Stomach smooth muscle (tissue), 2 donors: ENCODE data around the gene RELT.
A peak's percentile ranks its signal among the peaks of the same experiment; 100 is the strongest.

Experiments
- H3K27ac ChIP-seq: one replicate; pipeline ENCODE4 v1.7.0; 2013; ENCODE audit warnings: mild to moderate bottlenecking, low read length, inconsistent platforms
- H3K27me3 ChIP-seq, 2 donors: one replicate each; pipeline ENCODE4 v1.7.0; 2013; ENCODE audit warnings: low read length in 2 of 2; ENCODE audit not compliant: insufficient read depth in 2 of 2, control insufficient read depth in 1 of 2
- H3K36me3 ChIP-seq, 2 donors: one replicate each; pipeline ENCODE4 v1.7.0; 2013; ENCODE audit warnings: low read length in 2 of 2; ENCODE audit not compliant: control insufficient read depth in 2 of 2, insufficient read depth in 2 of 2
- H3K4me1 ChIP-seq: one replicate; pipeline ENCODE4 v1.7.0; 2013; ENCODE audit warnings: low read length; ENCODE audit not compliant: control insufficient read depth, insufficient read depth
- H3K4me3 ChIP-seq, 2 donors: one replicate each; pipeline ENCODE4 v1.7.0; 2013; ENCODE audit warnings: low read length in 2 of 2
- H3K9ac ChIP-seq, 2 donors: one replicate each; pipeline ENCODE4 v1.7.0; 2013; ENCODE audit warnings: low read length in 2 of 2, mild to moderate bottlenecking in 1 of 2
- H3K9me3 ChIP-seq, 2 donors: one replicate each; pipeline ENCODE4 v1.7.0; 2013; ENCODE audit warnings: low read length in 2 of 2; ENCODE audit not compliant: control insufficient read depth in 2 of 2
- donor health status: healthy.
- donor health status: Pancreatic carcinoma.

RELT gene

DNA sequence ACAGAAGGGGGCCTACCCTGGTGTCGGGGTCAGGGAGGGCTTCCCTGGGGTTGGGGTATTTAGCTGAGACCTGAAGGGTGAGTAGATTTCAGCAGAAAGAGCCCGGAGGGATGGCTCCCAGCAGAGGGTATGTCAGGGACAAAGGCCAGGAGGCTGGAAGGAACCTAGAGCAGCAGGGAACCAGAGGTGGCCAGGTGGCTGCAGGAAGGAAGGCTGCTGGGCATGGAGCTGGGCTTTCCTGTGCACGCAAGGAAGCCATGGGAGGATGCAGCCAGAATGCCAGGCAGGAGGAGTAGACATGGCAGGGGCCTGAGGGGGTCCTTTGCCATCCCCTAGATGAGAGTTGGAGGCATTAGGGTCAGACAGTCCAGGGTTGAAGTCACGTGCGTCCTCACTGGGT is 27.4 kb upstream of the RELT start:
- Histone ChIP-seq H3K9me3 (no peaks in the 10 kb centered on the region), H3K4me3 (no peak overlapping the region), H3K9ac (no peak overlapping the region), H3K27ac (no peak overlapping the region), H3K27me3 (no peaks in the 10 kb centered on the region), H3K4me1 (peaks cover 36% of the 10 kb centered on the region), H3K36me3 (peaks cover 12 to 28% of the 10 kb centered on the region in 2 donors)

DNA sequence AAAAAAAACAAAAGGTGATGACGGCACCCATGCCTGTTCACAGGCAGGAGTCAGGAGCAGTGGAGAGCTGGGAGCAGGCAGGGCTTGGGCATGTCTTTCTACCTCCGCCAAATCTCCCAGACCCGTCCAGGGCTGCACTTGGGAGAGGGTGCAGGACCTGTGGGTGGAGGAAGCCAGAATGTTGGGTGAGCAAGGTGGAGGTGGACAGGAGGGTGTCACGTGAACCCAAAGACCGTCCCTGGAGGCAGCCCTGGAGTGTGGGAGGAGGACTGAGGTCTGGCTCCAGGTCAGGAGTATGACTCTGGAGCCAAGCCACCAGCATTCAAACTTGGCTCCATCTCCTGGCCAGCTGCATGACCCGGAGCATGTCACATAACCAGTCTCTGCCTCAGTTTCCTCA is 26.6 kb upstream of the RELT start:
- Histone ChIP-seq H3K36me3 (peaks cover 12 to 29% of the 10 kb centered on the region in 2 donors), H3K9ac (no peak overlapping the region), H3K27ac (peak overlapping the region; percentile 2), H3K4me1 (peaks cover 28% of the 10 kb centered on the region), H3K4me3 (no peak overlapping the region), H3K9me3 (no peaks in the 10 kb centered on the region), H3K27me3 (no peaks in the 10 kb centered on the region)

DNA sequence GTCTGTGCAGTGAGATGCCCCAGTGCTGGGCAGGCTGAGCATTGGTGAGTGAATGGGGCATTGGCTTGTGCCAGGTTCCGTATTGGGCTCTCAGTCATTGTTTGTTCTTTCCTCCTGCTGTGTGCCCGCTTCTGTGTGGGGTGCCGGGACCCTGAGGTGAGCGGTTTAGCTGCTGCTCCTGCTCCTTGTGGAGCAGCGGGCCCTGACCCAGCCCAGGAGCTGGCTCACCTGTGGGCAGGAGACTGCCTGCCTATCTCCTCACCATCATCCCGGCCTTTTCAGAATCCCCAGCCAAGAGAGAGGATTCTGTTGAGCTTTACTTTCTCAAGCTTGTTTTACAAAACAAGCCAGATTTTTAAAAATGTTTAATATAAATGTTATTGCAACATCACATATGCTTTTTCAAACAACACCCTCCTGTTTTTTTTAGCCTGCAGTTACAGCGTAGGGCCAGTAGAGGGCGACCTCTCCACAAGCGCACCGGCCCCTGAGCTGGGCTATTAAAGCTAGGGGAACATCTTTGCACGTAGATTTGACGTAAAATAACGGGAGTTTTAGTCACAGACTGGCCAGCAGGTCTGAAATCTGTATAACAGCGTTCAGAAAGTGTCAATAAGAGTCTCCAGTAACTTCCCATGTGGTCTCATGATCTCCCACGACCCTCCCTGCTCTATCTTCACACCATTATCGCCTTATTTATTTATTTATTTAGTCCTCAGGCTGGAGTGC is 25.1 kb upstream of the RELT start:
- peaks cover 14% of the 10 kb centered on the region for H3K4me1 ChIP-seq
- H3K9ac ChIP-seq = no peak overlapping the region
- H3K27me3 ChIP-seq = no peaks in the 10 kb centered on the region
- no peak overlapping the region for H3K27ac ChIP-seq
- H3K36me3 ChIP-seq = peaks cover 16 to 38% of the 10 kb centered on the region in 2 donors
- no peaks in the 10 kb centered on the region for H3K9me3 ChIP-seq
- H3K4me3 ChIP-seq = no peak overlapping the region

DNA sequence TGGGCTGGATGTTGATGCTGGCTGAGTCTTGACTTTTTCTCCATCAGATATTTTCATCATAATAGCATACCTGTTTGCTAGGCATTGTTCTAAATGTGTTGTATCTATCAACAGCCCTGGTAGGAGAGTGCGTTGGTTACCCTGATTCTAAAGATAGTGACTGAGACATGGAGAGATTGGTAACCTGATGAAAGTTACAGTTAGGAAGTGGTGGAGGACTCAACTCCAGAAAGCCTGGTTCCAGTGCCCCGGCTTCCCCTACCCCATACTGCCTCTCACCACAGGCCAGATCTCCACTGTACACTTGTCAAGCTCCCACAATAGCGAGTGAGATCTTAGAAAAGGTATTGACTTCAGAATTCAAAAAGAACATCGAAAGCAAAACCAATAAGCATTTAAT is 22.8 kb upstream of the RELT start:
- H3K27ac ChIP-seq = no peak overlapping the region
- no peaks in the 10 kb centered on the region for H3K27me3 ChIP-seq
- peaks cover 16% of the 10 kb centered on the region for H3K4me1 ChIP-seq
- no peak overlapping the region for H3K9ac ChIP-seq
- no peaks in the 10 kb centered on the region for H3K9me3 ChIP-seq
- H3K4me3 ChIP-seq = no peak overlapping the region
- H3K36me3 ChIP-seq = peaks cover 22 to 44% of the 10 kb centered on the region in 2 donors

DNA sequence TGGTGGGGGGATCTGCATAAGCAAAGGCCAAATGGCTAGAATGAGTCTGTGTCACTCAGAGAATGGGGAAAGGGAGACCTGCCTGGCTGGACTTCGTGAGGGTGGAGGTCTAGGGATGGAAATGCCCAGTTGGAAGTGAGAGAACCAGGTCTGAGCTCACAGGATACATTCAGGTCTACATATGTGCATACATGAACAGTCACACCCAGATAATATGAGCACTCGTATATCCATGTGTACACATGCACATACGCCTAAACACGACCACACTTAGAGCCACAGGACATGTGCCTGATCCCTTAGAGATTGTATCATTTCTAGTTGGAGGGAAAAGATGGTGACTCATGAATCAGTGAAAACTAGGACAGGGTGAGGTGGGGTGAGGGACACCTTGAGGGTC is 21.1 kb upstream of the RELT start:
- Histone ChIP-seq H3K4me3 (no peak overlapping the region), H3K27me3 (no peaks in the 10 kb centered on the region), H3K9me3 (no peaks in the 10 kb centered on the region), H3K27ac (no peak overlapping the region), H3K4me1 (peaks cover 19% of the 10 kb centered on the region), H3K36me3 (peaks cover 31 to 58% of the 10 kb centered on the region in 2 donors), H3K9ac (no peak overlapping the region)

DNA sequence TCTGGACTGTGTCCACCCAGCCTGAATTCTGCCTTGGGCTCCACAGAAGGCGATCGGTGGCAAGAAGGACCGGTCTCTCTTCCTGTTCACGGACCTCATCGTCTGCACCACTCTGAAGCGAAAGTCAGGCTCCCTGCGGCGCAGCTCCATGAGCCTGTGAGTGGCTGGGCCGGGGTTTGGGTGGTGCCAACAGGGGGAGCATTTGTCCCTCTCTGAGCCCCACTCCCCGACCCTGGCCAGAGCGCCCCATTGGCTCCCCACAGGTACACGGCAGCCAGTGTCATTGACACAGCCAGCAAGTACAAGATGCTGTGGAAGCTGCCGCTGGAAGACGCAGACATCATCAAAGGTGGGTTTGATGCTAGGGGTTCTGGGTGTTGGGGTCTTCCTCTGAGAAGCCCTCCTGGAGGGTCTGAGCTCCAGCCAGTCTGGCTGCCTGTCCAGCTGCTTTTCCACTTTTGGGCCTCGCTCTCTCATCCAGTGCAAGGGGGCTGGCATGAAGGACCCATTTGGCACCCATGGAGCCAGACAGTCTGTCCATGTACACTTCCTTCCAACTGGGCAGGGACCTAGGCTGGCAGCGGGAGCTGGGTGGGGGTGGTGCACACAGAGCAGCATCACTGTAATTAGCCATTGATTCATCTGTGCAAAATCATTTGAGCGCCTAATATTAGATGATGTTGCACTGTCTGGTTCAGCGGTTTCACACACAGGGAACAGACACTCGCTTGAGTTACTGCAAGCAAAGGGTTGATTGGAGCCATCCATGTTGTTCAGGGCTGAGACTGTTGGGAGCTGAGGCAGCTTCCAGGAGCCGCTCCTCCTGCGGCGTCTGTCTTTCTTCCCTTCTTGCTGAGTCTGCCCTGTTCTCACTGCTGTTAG is 19.0 kb upstream of the RELT start:
- Histone ChIP-seq H3K9me3 (no peaks in the 10 kb centered on the region), H3K36me3 (peaks cover 45 to 74% of the 10 kb centered on the region in 2 donors), H3K27ac (no peak overlapping the region), H3K27me3 (no peaks in the 10 kb centered on the region), H3K4me3 (no peak overlapping the region), H3K4me1 (peaks cover 15% of the 10 kb centered on the region), H3K9ac (no peak overlapping the region)

DNA sequence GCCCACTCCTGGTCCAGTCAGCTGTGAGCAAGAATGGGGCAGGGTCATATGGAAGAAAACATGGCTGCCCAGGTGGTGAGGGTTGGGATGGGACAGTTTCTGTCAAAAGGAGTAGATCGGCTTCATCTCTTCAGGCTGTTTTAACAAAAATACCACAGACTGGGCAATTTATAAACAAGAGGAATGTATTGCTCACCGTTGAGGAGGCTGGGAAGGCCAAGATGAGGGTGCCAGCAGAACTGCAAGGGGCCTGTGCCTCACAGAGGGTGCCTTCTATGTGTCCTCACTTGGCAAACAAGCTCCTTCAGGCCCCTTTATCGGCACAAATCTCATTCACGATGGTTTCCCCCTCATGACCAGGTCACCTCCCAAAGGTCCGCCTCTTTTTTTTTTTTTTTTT is 18.1 kb upstream of the RELT start:
- peaks cover 15% of the 10 kb centered on the region for H3K4me1 ChIP-seq
- no peak overlapping the region for H3K4me3 ChIP-seq
- peaks cover 51 to 73% of the 10 kb centered on the region in 2 donors for H3K36me3 ChIP-seq
- H3K9ac ChIP-seq = no peak overlapping the region
- no peaks in the 10 kb centered on the region for H3K27me3 ChIP-seq
- H3K27ac ChIP-seq = no peak overlapping the region
- no peaks in the 10 kb centered on the region for H3K9me3 ChIP-seq

DNA sequence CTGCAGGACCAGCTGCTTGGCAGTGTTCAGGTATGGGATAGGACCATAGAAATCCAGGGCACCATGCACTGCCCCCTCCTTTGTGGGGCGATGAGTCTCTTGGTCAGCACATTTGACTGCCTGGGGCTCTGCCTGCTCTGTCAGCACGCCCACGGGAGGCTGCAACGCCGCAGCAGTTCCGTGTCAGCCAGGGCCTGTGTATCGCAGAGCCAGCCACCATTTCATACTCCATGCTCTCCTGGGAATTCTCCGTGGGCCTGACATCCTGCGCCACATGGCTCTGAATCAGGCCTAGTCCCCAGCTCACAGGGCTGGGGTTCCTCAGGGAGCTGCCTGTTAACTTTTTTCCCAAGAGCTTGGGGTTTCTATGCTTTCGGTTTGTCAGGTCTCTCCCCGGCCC is 16.9 kb upstream of the RELT start:
- Histone ChIP-seq H3K4me1 (peaks cover 15% of the 10 kb centered on the region), H3K4me3 (peak overlapping the region in 1 of 2 donors; percentile 22), H3K36me3 (peaks cover 64 to 81% of the 10 kb centered on the region in 2 donors), H3K9ac (no peak overlapping the region), H3K27ac (peak overlapping the region; percentile 31), H3K27me3 (no peaks in the 10 kb centered on the region), H3K9me3 (no peaks in the 10 kb centered on the region)

DNA sequence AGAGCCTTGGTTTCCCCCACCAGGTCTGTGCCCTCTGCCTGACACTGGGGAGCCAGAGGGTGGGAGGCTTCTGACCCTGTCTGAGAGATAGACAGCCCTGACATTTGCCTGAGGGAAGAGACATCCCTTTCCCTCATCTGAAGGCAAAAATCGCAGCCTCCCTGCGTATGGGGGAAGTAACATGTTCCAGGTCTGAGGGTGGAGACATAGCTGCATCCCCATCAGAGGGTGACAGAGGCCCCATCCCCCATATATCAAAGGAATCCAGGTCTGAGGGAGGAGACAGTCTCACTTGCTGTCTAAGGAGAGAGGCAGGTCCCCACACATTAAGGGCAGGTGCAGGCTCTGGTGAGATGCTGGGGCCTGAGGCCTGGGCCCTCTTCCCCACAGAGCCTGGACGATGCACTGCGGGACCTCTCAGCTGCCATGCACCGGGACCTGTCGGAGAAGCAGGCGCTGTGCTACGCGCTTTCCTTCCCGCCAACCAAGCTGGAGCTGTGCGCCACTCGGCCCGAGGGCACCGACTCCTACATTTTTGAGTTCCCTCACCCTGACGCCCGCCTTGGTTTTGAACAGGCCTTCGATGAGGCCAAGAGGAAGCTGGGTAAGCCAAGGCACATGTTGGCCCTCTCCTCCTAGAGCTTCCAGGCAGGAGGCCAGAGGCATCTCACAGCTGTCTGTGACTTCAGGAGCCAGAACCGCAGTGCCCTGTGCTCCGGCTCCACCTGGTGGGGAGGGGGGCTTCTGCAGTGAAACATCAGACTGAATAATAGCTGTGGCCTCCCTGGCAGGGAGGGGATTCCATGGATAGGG is 16.1 kb upstream of the RELT start:
- H3K36me3 ChIP-seq = peaks cover 70 to 87% of the 10 kb centered on the region in 2 donors
- H3K4me3 ChIP-seq = no peak overlapping the region
- H3K4me1 ChIP-seq = peaks cover 15% of the 10 kb centered on the region
- H3K27ac ChIP-seq = peak overlapping the region; percentile 31
- no peak overlapping the region for H3K9ac ChIP-seq
- H3K9me3 ChIP-seq = no peaks in the 10 kb centered on the region
- no peaks in the 10 kb centered on the region for H3K27me3 ChIP-seq

DNA sequence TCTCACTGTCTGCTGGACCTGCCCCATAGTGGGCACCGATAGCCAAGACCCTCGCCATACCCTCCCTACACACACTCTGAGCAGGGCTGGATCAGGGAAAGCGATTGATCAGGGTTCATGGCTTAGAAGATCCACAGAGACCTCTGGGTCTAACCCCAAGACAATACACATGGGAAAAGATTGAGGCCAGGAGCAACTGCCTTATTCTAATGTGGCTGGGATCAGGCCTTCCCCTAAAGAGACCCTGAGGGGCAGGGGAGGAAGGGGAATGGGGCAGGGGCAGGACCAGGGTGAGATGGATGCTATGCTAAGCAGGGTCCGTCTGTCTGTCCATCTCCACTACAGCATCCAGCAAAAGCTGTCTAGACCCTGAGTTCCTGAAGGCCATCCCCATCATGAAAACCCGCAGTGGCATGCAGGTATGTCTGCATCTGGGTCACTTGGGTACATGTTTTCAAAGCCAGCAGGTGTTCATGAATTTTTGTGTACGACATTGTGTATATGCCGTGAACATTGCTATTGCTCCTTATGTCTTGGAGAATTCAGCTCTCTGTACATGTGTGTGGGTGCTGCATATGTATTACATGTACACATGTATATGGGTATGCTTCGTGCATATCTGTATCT is 15.3 kb upstream of the RELT start:
- H3K9me3 ChIP-seq = no peaks in the 10 kb centered on the region
- peaks cover 15% of the 10 kb centered on the region for H3K4me1 ChIP-seq
- H3K4me3 ChIP-seq = no peak overlapping the region
- no peak overlapping the region for H3K9ac ChIP-seq
- H3K27ac ChIP-seq = no peak overlapping the region
- H3K36me3 ChIP-seq = peaks cover 75 to 88% of the 10 kb centered on the region in 2 donors
- no peaks in the 10 kb centered on the region for H3K27me3 ChIP-seq
